ENCODE measurements around the gene GRIN2C. TPM values are rescaled to one million over a fixed set of nuclear protein-coding genes. Genes with fewer than 3 reads are reported as not detected.
A peak's percentile ranks its signal among the peaks of the same experiment; 100 is the strongest.

Gene GRIN2C
- total RNA-seq, 6 donors from 2014 or later, result 0.17 TPM; not detected in 5

GRCh38 chr17:74831444-74832146 is 28.1 kb downstream of the GRIN2C start:
- whole genome bisulfite sequencing, 2 donors, result 88 to 89% methylated on average over 17 to 22 of the region's 22 CpGs
- H3K27ac ChIP-seq, result no peak overlapping the region
- peaks cover 0 to 38% (median 9%) of the 10 kb centered on the region in 4 donors for H3K36me3 ChIP-seq
- peaks cover 0 to 7% (median 2%) of the 10 kb centered on the region in 4 donors for H3K4me1 ChIP-seq
- no peak for ATAC-seq (ENCODE audit: low FRiP score in 2 of 2)
- no peaks in the 10 kb centered on the region for H3K27me3 ChIP-seq
- TF ChIP-seq EP300 (IDR thresholded peaks at IDR 0.05) (no peak), POLR2AphosphoS5 (IDR thresholded peaks at IDR 0.05) (no peak), POLR2A (IDR thresholded peaks at IDR 0.05) (no peak), CTCF (IDR thresholded peaks at IDR 0.05) (no peak)
- H3K9me3 ChIP-seq, result no peaks in the 10 kb centered on the region
- H3K4me3 ChIP-seq, result no peak overlapping the region
- peak in 1 of 2 donors; percentile 66 for DNase-seq

GRCh38 chr17:74830861-74831260 is 28.8 kb downstream of the GRIN2C start:
- H3K4me1 ChIP-seq, result peaks cover 0 to 7% (median 2%) of the 10 kb centered on the region in 4 donors
- H3K36me3 ChIP-seq, result peaks cover 0 to 31% (median 5%) of the 10 kb centered on the region in 4 donors
- TF ChIP-seq CTCF (IDR thresholded peaks at IDR 0.05), result no peak
- no peak for TF ChIP-seq POLR2AphosphoS5 (IDR thresholded peaks at IDR 0.05)
- TF ChIP-seq EP300 (IDR thresholded peaks at IDR 0.05), result no peak
- no peak for TF ChIP-seq POLR2A (IDR thresholded peaks at IDR 0.05)
- no peak overlapping the region for H3K4me3 ChIP-seq
- H3K27me3 ChIP-seq, result no peaks in the 10 kb centered on the region
- 93 to 94% methylated on average over 15 to 19 of the region's 19 CpGs for WGBS, 2 donors
- ATAC-seq (ENCODE audit: low FRiP score in 2 of 2), result no peak
- no peak overlapping the region for H3K27ac ChIP-seq
- H3K9me3 ChIP-seq, result no peaks in the 10 kb centered on the region
- DNase-seq, result no peak

- TF ChIP-seq EP300 (IDR thresholded peaks at IDR 0.05), result no peak
- TF ChIP-seq CTCF (IDR thresholded peaks at IDR 0.05), result no peak
- no peak for TF ChIP-seq POLR2AphosphoS5 (IDR thresholded peaks at IDR 0.05)
- no peak for TF ChIP-seq POLR2A (IDR thresholded peaks at IDR 0.05)
- peak in 1 of 2 donors; percentile 42 for ATAC-seq (ENCODE audit: low FRiP score in 2 of 2)
Measured at GRCh38 chr17:74827800-74828199, 31.9 kb downstream of the GRIN2C start.

GRCh38 chr17:74825952-74826719 is 33.5 kb downstream of the GRIN2C start:
- 87 to 93% methylated on average over 8 to 9 of the region's 9 CpGs for WGBS, 2 donors
- Histone ChIP-seq H3K27me3 (no peaks in the 10 kb centered on the region), H3K4me1 (peaks cover 0 to 7% (median 2%) of the 10 kb centered on the region in 4 donors), H3K27ac (no peak overlapping the region), H3K4me3 (no peak overlapping the region), H3K9me3 (no peaks in the 10 kb centered on the region), H3K36me3 (peaks cover 0 to 36% (median 11%) of the 10 kb centered on the region in 4 donors)
- no peak for TF ChIP-seq EP300 (IDR thresholded peaks at IDR 0.05)
- TF ChIP-seq POLR2AphosphoS5 (IDR thresholded peaks at IDR 0.05), result no peak
- TF ChIP-seq POLR2A (IDR thresholded peaks at IDR 0.05), result no peak
- TF ChIP-seq CTCF (IDR thresholded peaks at IDR 0.05), result no peak
- no peak for ATAC-seq (ENCODE audit: low FRiP score in 2 of 2)
- no peak for DNase-seq

More at GRCh38 chr17:74827800-74828199, 31.9 kb downstream of the GRIN2C start:
- Histone ChIP-seq H3K36me3 (peaks cover 0 to 37% (median 10%) of the 10 kb centered on the region in 4 donors), H3K4me3 (no peak overlapping the region), H3K27ac (peak overlapping the region in 2 of 4 donors; percentile 1 to 7), H3K27me3 (no peaks in the 10 kb centered on the region), H3K9me3 (no peaks in the 10 kb centered on the region), H3K4me1 (peaks cover 0 to 7% (median 2%) of the 10 kb centered on the region in 4 donors)
- DNase-seq, result peak in 1 of 2 donors; percentile 73
- 76 to 86% methylated on average over 7 to 11 of the region's 11 CpGs for WGBS, 2 donors

Measured in upper lobe of left lung (tissue), 6 donors.